A673 (cell line): Measurements from ENCODE around the gene SYTL1.

Experiments
- CTCF ChIP-seq: fragments of 300-800, 200-600 bp; sonication (generic); conservative IDR thresholded peaks from 2 replicates; pipeline ENCODE4 v1.5.1; 2017; ENCODE audit warnings: low read depth, mild to moderate bottlenecking, antibody characterized with exemption, low read length, moderate library complexity, mixed read lengths
- EZH2 ChIP-seq: fragments of 200-600 bp; sonication (generic); IDR thresholded peaks from 2 replicates; pipeline ENCODE4 v1.6.1; 2017; ENCODE audit warnings: borderline replicate concordance, low read depth, mild to moderate bottlenecking, mixed read lengths, antibody characterized with exemption, low read length; ENCODE audit not compliant: poor library complexity, severe bottlenecking

GRCh38 chr1:27364696-27365371, 23.0 kb downstream of the SYTL1 start:
- TF ChIP-seq CTCF (no peak), EZH2 (no peak)
